IMR-90 (cell line): ENCODE results near the gene SLC44A2. TPM values are rescaled to one million over a fixed set of nuclear protein-coding genes. Genes with fewer than 3 reads are reported as not detected.

Experiments
- ATAC-seq: fragments of 200-7000 bp; cut with Tn5 transposase; 2 replicates; pipeline ENCODE4 v1.9.1; 2020; ENCODE audit warnings: low read depth, mild to moderate bottlenecking, moderate library complexity
- BruUV-seq: library from RNA; stranded (reverse); fragments of 400-500 nt; replicated peaks from 2 replicates; lab custom pipeline; 2021; lab: Mats Ljungman, UMichigan
- CTCF ChIA-PET: fragments of 300-600 bp; formaldehyde crosslinking; extraction: SDS; loops from one replicate; lab custom pipeline; 2021; ENCODE audit warnings: antibody characterized with exemption; lab: Yijun Ruan, JAX
- POLR2A ChIA-PET: fragments of 300-600 bp; sonication (Branson Sonifier 250); formaldehyde crosslinking; loops from one replicate; lab custom pipeline; 2022; ENCODE audit warnings: antibody characterized with exemption; ENCODE audit not compliant: unreplicated experiment; lab: Charles Lee
- DNase-seq: peaks from one replicate; pipeline ENCODE4 v3.0.0; 2013
- H2AFZ ChIP-seq: replicated peaks from 2 replicates; pipeline ENCODE3; 2013; ENCODE audit warnings: low read length, mild to moderate bottlenecking; ENCODE audit not compliant: poor library complexity
- H2AK5ac ChIP-seq: 2 replicates; pipeline ENCODE4 v1.6.1; 2013; ENCODE audit warnings: low read depth, low read length, inconsistent platforms
- H2AK9ac ChIP-seq: replicated peaks from 2 replicates; pipeline ENCODE3; 2013; ENCODE audit warnings: mild to moderate bottlenecking, low read depth, low read length, moderate library complexity; ENCODE audit not compliant: poor library complexity
- H2BK120ac ChIP-seq: 2 replicates; pipeline ENCODE4 v1.6.1; 2013; ENCODE audit warnings: low read depth, low read length, inconsistent platforms
- H2BK15ac ChIP-seq: 3 replicates; pipeline ENCODE4 v1.6.1; 2013; ENCODE audit warnings: low read depth, low read length, inconsistent platforms
- H2BK20ac ChIP-seq: 2 replicates; pipeline ENCODE4 v1.6.1; 2013; ENCODE audit warnings: low read depth, mild to moderate bottlenecking, inconsistent platforms, low read length, moderate library complexity
- H2BK5ac ChIP-seq: 2 replicates; pipeline ENCODE4 v1.6.1; 2013; ENCODE audit warnings: mild to moderate bottlenecking, low read depth, low read length, inconsistent platforms; ENCODE audit not compliant: poor library complexity, severe bottlenecking
- H3K14ac ChIP-seq: replicated peaks from 2 replicates; pipeline ENCODE4 v1.6.1; 2013; ENCODE audit warnings: low read depth, low read length, inconsistent platforms
- H3K18ac ChIP-seq: 2 replicates; pipeline ENCODE4 v1.6.1; 2013; ENCODE audit warnings: low read depth, low read length, control low read depth
- H3K23ac ChIP-seq: 2 replicates; pipeline ENCODE4 v1.6.1; 2013; ENCODE audit warnings: low read depth, low read length, inconsistent platforms
- H3K27ac ChIP-seq: 2 replicates; pipeline ENCODE4 v1.5.1; 2013; ENCODE audit warnings: mild to moderate bottlenecking, control low read depth, low read length; ENCODE audit not compliant: insufficient read depth
- H3K27me3 ChIP-seq: 2 replicates; pipeline ENCODE4 v1.6.1; 2013; ENCODE audit warnings: low read length; ENCODE audit not compliant: control insufficient read depth, insufficient read depth
- H3K36me3 ChIP-seq: 2 replicates; pipeline ENCODE4 v1.6.1; 2013; ENCODE audit warnings: low read length, mixed read lengths; ENCODE audit not compliant: control insufficient read depth, insufficient read depth
- H3K4ac ChIP-seq: 2 replicates; pipeline ENCODE4 v1.6.1; 2013; ENCODE audit warnings: low read depth, low read length, inconsistent platforms
- H3K4me1 ChIP-seq: 2 replicates; pipeline ENCODE4 v1.6.1; 2013; ENCODE audit warnings: low read length, mixed read lengths; ENCODE audit not compliant: control insufficient read depth, insufficient read depth
- H3K4me2 ChIP-seq: 2 replicates; pipeline ENCODE4 v1.6.1; 2013; ENCODE audit warnings: low read depth, mild to moderate bottlenecking, control low read depth, low read length, moderate library complexity
- H3K4me3 ChIP-seq: 2 replicates; pipeline ENCODE4 v1.5.1; 2013; ENCODE audit warnings: low read depth, mild to moderate bottlenecking, control low read depth, low read length, moderate library complexity; ENCODE audit not compliant: insufficient read depth
- H3K56ac ChIP-seq: 2 replicates; pipeline ENCODE4 v1.6.1; 2013; ENCODE audit warnings: low read length, inconsistent platforms; ENCODE audit not compliant: insufficient read depth; ENCODE audit errors: extremely low read depth
- H3K79me1 ChIP-seq, 2 experiments: 2 replicates each; pipeline ENCODE4 v1.6.1; 2013; ENCODE audit warnings: low read length in 2 of 2, inconsistent platforms in 1 of 2, low read depth in 1 of 2
- H3K9ac ChIP-seq: 2 replicates; pipeline ENCODE4 v1.6.1; 2013; ENCODE audit warnings: low read depth, low read length, control low read depth
- H3K9me1 ChIP-seq: 2 replicates; pipeline ENCODE4 v1.6.1; 2013; ENCODE audit warnings: low read length, inconsistent platforms; ENCODE audit not compliant: insufficient read depth
- H3K9me3 ChIP-seq: 2 replicates; pipeline ENCODE4 v1.6.1; 2013; ENCODE audit warnings: low read length; ENCODE audit not compliant: control insufficient read depth, insufficient read depth
- H4K20me1 ChIP-seq: 2 replicates; pipeline ENCODE4 v1.6.1; 2013; ENCODE audit warnings: low read length, inconsistent platforms; ENCODE audit not compliant: insufficient read depth
- H4K5ac ChIP-seq: 2 replicates; pipeline ENCODE4 v1.6.1; 2013; ENCODE audit warnings: mild to moderate bottlenecking, low read depth, low read length, control low read depth
- H4K8ac ChIP-seq, 2 experiments: 2 replicates each; pipeline ENCODE4 v1.6.1; 2013; ENCODE audit warnings: low read depth in 2 of 2, low read length in 2 of 2, control low read depth in 1 of 2, inconsistent platforms in 1 of 2
- H4K91ac ChIP-seq: 2 replicates; pipeline ENCODE4 v1.6.1; 2013; ENCODE audit warnings: low read depth, low read length, inconsistent platforms; ENCODE audit not compliant: insufficient read depth
- BHLHE40 ChIP-seq: fragments of 150-350 bp; IDR thresholded peaks from 2 replicates; pipeline ENCODE4 v1.6.1; 2016; ENCODE audit warnings: mild to moderate bottlenecking, low read depth, low read length
- CEBPB ChIP-seq: IDR thresholded peaks from 2 replicates; pipeline ENCODE4 v1.6.1; 2012; ENCODE audit warnings: low read depth, low read length, improper control_type of control experiment
- CHD1 ChIP-seq: IDR thresholded peaks from 2 replicates; pipeline ENCODE4 v1.6.1; 2012; ENCODE audit warnings: low read depth, low read length, improper control_type of control experiment
- ELK1 ChIP-seq: fragments of 150-350 bp; IDR thresholded peaks from 2 replicates; pipeline ENCODE4 v1.6.1; 2016; ENCODE audit warnings: low read depth, mild to moderate bottlenecking, low read length, moderate library complexity, borderline replicate concordance
- FOS ChIP-seq: fragments of 150-350 bp; IDR thresholded peaks from 2 replicates; pipeline ENCODE4 v1.6.1; 2016; ENCODE audit warnings: low read depth, low read length
- MAFK ChIP-seq: IDR thresholded peaks from 2 replicates; pipeline ENCODE4 v1.6.1; 2012; ENCODE audit warnings: low read depth, low read length, improper control_type of control experiment
- MAZ ChIP-seq: IDR thresholded peaks from 2 replicates; pipeline ENCODE4 v1.6.1; 2012; ENCODE audit warnings: low read depth, mild to moderate bottlenecking, low read length, improper control_type of control experiment, moderate library complexity, borderline replicate concordance
- MXI1 ChIP-seq: IDR thresholded peaks from 2 replicates; pipeline ENCODE4 v1.6.1; 2012; ENCODE audit warnings: low read depth, mild to moderate bottlenecking, low read length, moderate library complexity, borderline replicate concordance
- NFE2L2 ChIP-seq: fragments of 150-350 bp; IDR thresholded peaks from 2 replicates; pipeline ENCODE4 v1.6.1; 2016; ENCODE audit warnings: low read depth, mild to moderate bottlenecking, low read length
- POLR2A ChIP-seq: IDR thresholded peaks from 2 replicates; pipeline ENCODE4 v1.6.1; 2012; ENCODE audit warnings: mild to moderate bottlenecking, low read depth, low read length
- RAD21 ChIP-seq: IDR thresholded peaks from 2 replicates; pipeline ENCODE4 v1.6.1; 2012; ENCODE audit warnings: low read length, improper control_type of control experiment
- SMC3 ChIP-seq: fragments of 150-350 bp; IDR thresholded peaks from 2 replicates; pipeline ENCODE4 v1.6.1; 2016; ENCODE audit warnings: low read depth, mild to moderate bottlenecking, antibody characterized with exemption, low read length, moderate library complexity
- USF2 ChIP-seq: fragments of 150-350 bp; IDR thresholded peaks from 2 replicates; pipeline ENCODE4 v1.6.1; 2017; ENCODE audit warnings: mild to moderate bottlenecking, antibody characterized with exemption, low read length, low read depth
- WGBS, 2 experiments: methylation state at CpG; one replicate each; pipeline versions ENCODE4 v1.1.5 to v1.1.7; 2013; ENCODE audit warnings: missing lambda C conversion rate in 2 of 2; ENCODE audit not compliant: insufficient read length in 1 of 2; ENCODE audit errors: extremely low coverage in 2 of 2; 5-methylcytosine and 5-hydroxymethylcytosine counted together
- dilution Hi-C: fragments of 300-500 bp; cut with HindIII; formaldehyde crosslinking; loops from one replicate; pipeline ENCODE4 v1.14.3; 2018; ENCODE audit warnings: low sequenced_read_pairs; ENCODE audit not compliant: unreplicated experiment
- in situ Hi-C: fragments of 300-500 bp; cut with MboI; formaldehyde crosslinking; loops from 3 replicates; pipeline ENCODE4 v1.14.3; 2019; ENCODE audit warnings: low sequenced_read_pairs, inconsistent platforms, mixed read lengths
- intact Hi-C: fragments of 100-400 bp; cut with micrococcal nuclease; formaldehyde crosslinking; loops from 2 replicates; pipeline ENCODE4 v1.10.0; 2022
- polyA plus RNA-seq, 3 experiments: library from polyadenylated mRNA; depleted of rRNA; stranded (reverse); fragments of >200 nt; gene quantifications; 2 replicates each; pipeline ENCODE4 v1.2.3, GENCODE V29; 2012; ENCODE audit warnings: low replicate concordance in 1 of 3
- total RNA-seq: library from RNA; depleted of rRNA; stranded (reverse); fragments of >200 nt; gene quantifications from 2 replicates; pipeline ENCODE4 v1.2.3, GENCODE V29; 2012

Gene SLC44A2
- total and polyA plus RNA-seq, 2 of the 4 experiments (the other 2 are of a cell fraction) = 28.5 to 62.9 TPM

GRCh38 chr19:10642473-10643171 is 17.3 kb downstream of the SLC44A2 start:
- Histone ChIP-seq H3K4me3 (no peak overlapping the region), H4K5ac (no peak overlapping the region), H3K27ac (no peak overlapping the region), H4K20me1 (peaks cover 3% of the 10 kb centered on the region; the same call in 1 of the 2 replicates), H3K4me1 (peaks cover 3% of the 10 kb centered on the region; the same call in 1 of the 2 replicates), H2BK20ac (no peak overlapping the region), H3K27me3 (no peaks in the 10 kb centered on the region), H3K23ac (no peak overlapping the region), H4K8ac (no peak overlapping the region), H3K79me1 (no peaks in the 10 kb centered on the region; a peak in 1 of 4 replicates), H3K4me2 (no peak overlapping the region), H2BK120ac (no peak overlapping the region), H3K9me3 (no peaks in the 10 kb centered on the region), H2BK15ac (no peak overlapping the region), H3K56ac (no peak overlapping the region), H3K9me1 (peaks cover 4% of the 10 kb centered on the region; the same call in 1 of the 2 replicates), H2AFZ (no peak overlapping the region), H3K36me3 (peaks cover 33% of the 10 kb centered on the region), H3K14ac (no peak overlapping the region), H2AK5ac (no peak overlapping the region), H2AK9ac (no peak overlapping the region), H4K91ac (no peak overlapping the region), H3K4ac (no peak overlapping the region), H3K9ac (no peak overlapping the region), H2BK5ac (no peak overlapping the region), H3K18ac (no peak overlapping the region)
- in situ Hi-C loops (loop anchor here (5.0 to 10.0 kb wide), 2 partner anchors 60 to 148 kb away; no protein-coding TSS in a partner anchor), dilution Hi-C loops (no loop called here), intact Hi-C loops (loop anchor here (10.0 kb wide), 1 partner anchor 158 kb away; no protein-coding TSS in a partner anchor)
- CTCF ChIA-PET = interaction anchor here (1.4 kb wide), 1 partner anchor 61 kb away, joined by 6 read pairs; no protein-coding TSS in a partner anchor
- 80% methylated on average over 5 of the region's 25 CpGs; no CpG with 5 or more reads in 1 of the 2 experiments for WGBS, 2 experiments
- POLR2A ChIA-PET = no interaction called here
- TF ChIP-seq CHD1 (no peak), MAZ (no peak), BHLHE40 (no peak), NFE2L2 (no peak), ELK1 (no peak), MXI1 (no peak), CEBPB (no peak), RAD21 (no peak), MAFK (no peak), USF2 (no peak), SMC3 (no peak), FOS (no peak), POLR2A (no peak)
- no TSS peak for BruUV-seq
- DNase-seq (no peak), ATAC-seq (no peak)
